ENCODE measurements around the gene GCFC2.
A peak's percentile ranks its signal among the peaks of the same experiment; 100 is the strongest.
"Not testable (repeated sequence)": the region's sequence is repeated elsewhere in the genome, so short reads cannot be mapped to it uniquely, and the experiment has no call there.

The GCFC2 gene

DNA sequence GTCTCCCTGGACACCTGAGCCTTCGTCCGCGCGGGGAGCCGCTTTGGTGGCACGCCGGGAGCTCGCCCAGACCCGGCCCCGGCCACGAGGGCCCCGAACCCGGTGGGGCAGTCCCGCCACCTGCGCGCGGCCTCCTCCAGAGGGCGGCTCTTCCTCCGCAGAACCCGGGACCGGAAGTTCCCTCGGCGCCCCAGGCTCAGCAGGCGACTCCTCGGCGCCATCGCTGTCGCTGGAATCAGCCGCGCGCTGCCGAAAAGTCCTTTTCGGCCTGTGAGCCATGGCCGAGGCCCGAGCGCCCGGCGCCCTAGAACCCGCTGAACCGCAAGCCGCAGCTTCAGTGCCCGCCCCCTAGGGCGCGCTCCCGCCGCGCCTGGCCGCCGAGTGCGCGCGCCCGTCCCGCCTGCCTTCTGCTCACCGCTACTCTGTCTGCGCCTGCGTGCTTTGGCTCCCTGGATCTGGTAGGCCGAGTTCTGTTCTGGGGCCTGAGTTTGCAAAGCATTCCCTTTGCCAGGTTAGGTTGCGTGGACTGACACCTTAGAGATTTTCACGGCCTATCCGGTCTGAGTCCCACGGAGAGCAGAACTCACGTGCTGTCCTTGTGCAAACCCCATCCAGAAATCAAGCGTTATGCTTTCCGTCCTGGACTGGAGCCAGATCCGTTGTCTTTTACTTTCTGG lies at the start of gene GCFC2:
Gene GCFC2 (minus strand): TSS at position 339 of the 677 bp plus-strand sequence. CDS start 60 bp downstream, at position 279.
- intact Hi-C loops (cut with micrococcal nuclease): no loop called here
- Mint-ChIP-seq H3K36me3 (ENCODE audit: low read depth) (peaks cover 3% of the 10 kb centered on the region), H3K4me3 (peak within 1 kb of the TSS; percentile 83), H3K27ac (peak within 1 kb of the TSS; percentile 94), H3K9me3 (no peaks in the 10 kb centered on the region), H3K4me1 (ENCODE audit: low read depth) (peaks cover 12% of the 10 kb centered on the region), H3K27me3 (peaks cover 6% of the 10 kb centered on the region)

GRCh38 chr2:75752828-75753227 lies 42.1 kb upstream of the GCFC2 start:
- H3K9me3 Mint-ChIP-seq: no peaks in the 10 kb centered on the region
- H3K4me3 Mint-ChIP-seq: no peak overlapping the region
- no peaks in the 10 kb centered on the region for H3K36me3 Mint-ChIP-seq (ENCODE audit: low read depth)
- H3K27me3 Mint-ChIP-seq: peaks cover 3% of the 10 kb centered on the region
- intact Hi-C loops (cut with micrococcal nuclease): no loop called here
- no peak overlapping the region for H3K27ac Mint-ChIP-seq
- no peaks in the 10 kb centered on the region for H3K4me1 Mint-ChIP-seq (ENCODE audit: low read depth)

GRCh38 chr2:75751824-75752468 lies 41.2 kb upstream of the GCFC2 start:
- Mint-ChIP-seq H3K27ac (no peak overlapping the region), H3K27me3 (peaks cover 3% of the 10 kb centered on the region), H3K9me3 (no peaks in the 10 kb centered on the region), H3K4me3 (no peak overlapping the region), H3K36me3 (ENCODE audit: low read depth) (no peaks in the 10 kb centered on the region), H3K4me1 (ENCODE audit: low read depth) (no peaks in the 10 kb centered on the region)
- intact Hi-C loops (cut with micrococcal nuclease): no loop called here

- peaks cover 3% of the 10 kb centered on the region for H3K27me3 Mint-ChIP-seq
- H3K36me3 Mint-ChIP-seq (ENCODE audit: low read depth): no peaks in the 10 kb centered on the region
- no peak overlapping the region for H3K4me3 Mint-ChIP-seq
These were observed 40.6 kb upstream of the GCFC2 start for GRCh38 chr2:75751360-75751759.

GRCh38 chr2:75737961-75738360 lies 27.2 kb upstream of the GCFC2 start:
- intact Hi-C loops (cut with micrococcal nuclease): no loop called here
- Mint-ChIP-seq H3K27me3 (no peaks in the 10 kb centered on the region), H3K27ac (no peak overlapping the region), H3K9me3 (no peaks in the 10 kb centered on the region), H3K36me3 (ENCODE audit: low read depth) (no peaks in the 10 kb centered on the region), H3K4me3 (no peak overlapping the region), H3K4me1 (ENCODE audit: low read depth) (no peaks in the 10 kb centered on the region)

More at GRCh38 chr2:75751360-75751759, 40.6 kb upstream of the GCFC2 start:
- no peak overlapping the region for H3K27ac Mint-ChIP-seq
- intact Hi-C loops (cut with micrococcal nuclease): no loop called here
- no peaks in the 10 kb centered on the region for H3K4me1 Mint-ChIP-seq (ENCODE audit: low read depth)
- no peaks in the 10 kb centered on the region for H3K9me3 Mint-ChIP-seq

GRCh38 chr2:75736276-75736675 lies 25.6 kb upstream of the GCFC2 start:
- no peak overlapping the region for H3K4me3 Mint-ChIP-seq
- no peaks in the 10 kb centered on the region for H3K4me1 Mint-ChIP-seq (ENCODE audit: low read depth)
- H3K36me3 Mint-ChIP-seq (ENCODE audit: low read depth): no peaks in the 10 kb centered on the region
- no peaks in the 10 kb centered on the region for H3K9me3 Mint-ChIP-seq
- intact Hi-C loops (cut with micrococcal nuclease): no loop called here
- no peak overlapping the region for H3K27ac Mint-ChIP-seq
- no peaks in the 10 kb centered on the region for H3K27me3 Mint-ChIP-seq

DNA sequence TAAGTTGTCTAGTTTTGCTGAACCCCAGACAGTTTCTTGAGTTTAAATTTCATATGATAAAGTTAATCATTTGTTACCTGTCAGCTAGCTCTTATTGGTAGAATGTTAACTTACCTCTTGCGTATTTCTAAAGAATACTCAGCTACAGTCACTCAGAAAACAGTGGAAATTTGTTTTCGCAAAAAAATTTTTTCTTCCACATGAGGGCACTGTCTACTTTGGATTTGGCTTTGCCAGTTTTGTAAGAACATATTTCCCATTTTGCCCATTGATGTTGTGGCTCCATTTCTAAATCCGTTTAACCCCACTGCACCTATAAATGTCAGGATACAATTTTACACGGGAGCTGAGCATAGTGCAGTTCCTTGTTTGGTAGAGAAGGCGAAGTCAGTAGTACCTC lies 19.1 kb upstream of the GCFC2 start:
- Mint-ChIP-seq H3K4me1 (ENCODE audit: low read depth) (no peaks in the 10 kb centered on the region), H3K36me3 (ENCODE audit: low read depth) (no peaks in the 10 kb centered on the region), H3K9me3 (no peaks in the 10 kb centered on the region), H3K27me3 (peaks cover 7% of the 10 kb centered on the region), H3K4me3 (no peak overlapping the region), H3K27ac (no peak overlapping the region)
- intact Hi-C loops (cut with micrococcal nuclease): no loop called here

GRCh38 chr2:75728614-75729419 lies 18.1 kb upstream of the GCFC2 start:
- intact Hi-C loops (cut with micrococcal nuclease): no loop called here
- Mint-ChIP-seq H3K27me3 (peaks cover 7% of the 10 kb centered on the region), H3K9me3 (no peaks in the 10 kb centered on the region), H3K36me3 (ENCODE audit: low read depth) (no peaks in the 10 kb centered on the region), H3K4me1 (ENCODE audit: low read depth) (no peaks in the 10 kb centered on the region), H3K4me3 (no peak overlapping the region), H3K27ac (no peak overlapping the region)

- H3K36me3 Mint-ChIP-seq (ENCODE audit: low read depth): no peaks in the 10 kb centered on the region
- no peak overlapping the region for H3K4me3 Mint-ChIP-seq
- H3K4me1 Mint-ChIP-seq (ENCODE audit: low read depth): no peaks in the 10 kb centered on the region
- intact Hi-C loops (cut with micrococcal nuclease): no loop called here
- H3K9me3 Mint-ChIP-seq: no peaks in the 10 kb centered on the region
- peaks cover 8% of the 10 kb centered on the region for H3K27me3 Mint-ChIP-seq
- no peak overlapping the region for H3K27ac Mint-ChIP-seq
These were observed 12.0 kb upstream of the GCFC2 start for GRCh38 chr2:75722687-75723086.

DNA sequence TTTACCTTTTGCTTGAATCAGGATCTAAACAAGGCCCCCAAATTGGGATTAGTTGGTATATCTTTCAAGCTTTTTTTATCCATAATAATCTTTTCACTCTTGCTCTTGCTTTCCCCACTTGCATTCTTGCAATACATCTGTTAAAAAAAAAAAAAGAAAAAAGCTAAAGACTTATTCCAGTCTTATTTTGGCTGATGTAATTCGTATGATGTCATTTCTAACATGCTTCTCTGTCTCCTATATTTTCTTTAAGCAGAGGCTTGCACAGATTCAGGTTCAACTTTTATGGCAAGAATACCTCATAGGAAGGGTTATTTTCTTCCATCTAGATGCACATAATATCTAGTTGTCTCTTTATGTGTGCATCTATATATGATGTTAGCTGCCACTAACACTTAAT lies 9.8 kb upstream of the GCFC2 start:
- Mint-ChIP-seq H3K9me3 (no peaks in the 10 kb centered on the region), H3K4me1 (ENCODE audit: low read depth) (no peaks in the 10 kb centered on the region), H3K36me3 (ENCODE audit: low read depth) (no peaks in the 10 kb centered on the region), H3K4me3 (no peak overlapping the region), H3K27ac (no peak overlapping the region), H3K27me3 (peaks cover 7% of the 10 kb centered on the region)
- intact Hi-C loops (cut with micrococcal nuclease): no loop called here

- Mint-ChIP-seq H3K36me3 (ENCODE audit: low read depth) (no peaks in the 10 kb centered on the region), H3K4me3 (no peak overlapping the region), H3K27ac (no peak overlapping the region), H3K9me3 (no peaks in the 10 kb centered on the region), H3K27me3 (peaks cover 13% of the 10 kb centered on the region), H3K4me1 (ENCODE audit: low read depth) (no peaks in the 10 kb centered on the region)
- intact Hi-C loops (cut with micrococcal nuclease): no loop called here
These were observed 8.9 kb upstream of the GCFC2 start for GRCh38 chr2:75719616-75720015.

- intact Hi-C loops (cut with micrococcal nuclease): no loop called here
- H3K9me3 Mint-ChIP-seq: no peaks in the 10 kb centered on the region
- H3K27me3 Mint-ChIP-seq: peaks cover 8% of the 10 kb centered on the region
- no peaks in the 10 kb centered on the region for H3K36me3 Mint-ChIP-seq (ENCODE audit: low read depth)
- no peak overlapping the region for H3K4me3 Mint-ChIP-seq
- H3K4me1 Mint-ChIP-seq (ENCODE audit: low read depth): no peaks in the 10 kb centered on the region
- H3K27ac Mint-ChIP-seq: no peak overlapping the region
These were observed 5.7 kb upstream of the GCFC2 start for GRCh38 chr2:75716406-75716805.

GRCh38 chr2:75711590-75711989 lies 875 bp upstream of the GCFC2 start:
- H3K36me3 Mint-ChIP-seq (ENCODE audit: low read depth); H3K4me1 Mint-ChIP-seq (ENCODE audit: low read depth); H3K27ac Mint-ChIP-seq; H3K4me3 Mint-ChIP-seq; intact Hi-C loops (cut with micrococcal nuclease); H3K27me3 Mint-ChIP-seq; H3K9me3 Mint-ChIP-seq: not testable (repeated sequence)

- peak overlapping the region; percentile 94 for H3K27ac Mint-ChIP-seq
- intact Hi-C loops (cut with micrococcal nuclease): no loop called here
- H3K36me3 Mint-ChIP-seq (ENCODE audit: low read depth): peaks cover 8% of the 10 kb centered on the region
- peaks cover 13% of the 10 kb centered on the region for H3K4me1 Mint-ChIP-seq (ENCODE audit: low read depth)
- H3K9me3 Mint-ChIP-seq: no peaks in the 10 kb centered on the region
- peaks cover 4% of the 10 kb centered on the region for H3K27me3 Mint-ChIP-seq
- peak overlapping the region; percentile 83 for H3K4me3 Mint-ChIP-seq
These were observed 517 bp downstream of the GCFC2 start for GRCh38 chr2:75710220-75710576.
